ENCODE results near the gene KLHL29. TPM values are rescaled to one million over a fixed set of nuclear protein-coding genes. Genes with fewer than 3 reads are reported as not detected.

Gene KLHL29
- total and polyA plus RNA-seq, 2 experiments from 2014 or later = 1.5 to 6.5 TPM

GRCh38 chr2:23506531-23507266 lies 121.7 kb downstream of the KLHL29 start (continued):
- TF ChIP-seq ZNF462 (CRISPR knock-in tag; IDR thresholded peaks at IDR 0.05) = no peak
- no peak for TF ChIP-seq ZNF331 (CRISPR knock-in tag; IDR thresholded peaks at IDR 0.05; ENCODE audit: low read depth)
- TF ChIP-seq NANOG (IDR thresholded peaks at IDR 0.05; ENCODE audit: borderline replicate concordance) = no peak

DNA sequence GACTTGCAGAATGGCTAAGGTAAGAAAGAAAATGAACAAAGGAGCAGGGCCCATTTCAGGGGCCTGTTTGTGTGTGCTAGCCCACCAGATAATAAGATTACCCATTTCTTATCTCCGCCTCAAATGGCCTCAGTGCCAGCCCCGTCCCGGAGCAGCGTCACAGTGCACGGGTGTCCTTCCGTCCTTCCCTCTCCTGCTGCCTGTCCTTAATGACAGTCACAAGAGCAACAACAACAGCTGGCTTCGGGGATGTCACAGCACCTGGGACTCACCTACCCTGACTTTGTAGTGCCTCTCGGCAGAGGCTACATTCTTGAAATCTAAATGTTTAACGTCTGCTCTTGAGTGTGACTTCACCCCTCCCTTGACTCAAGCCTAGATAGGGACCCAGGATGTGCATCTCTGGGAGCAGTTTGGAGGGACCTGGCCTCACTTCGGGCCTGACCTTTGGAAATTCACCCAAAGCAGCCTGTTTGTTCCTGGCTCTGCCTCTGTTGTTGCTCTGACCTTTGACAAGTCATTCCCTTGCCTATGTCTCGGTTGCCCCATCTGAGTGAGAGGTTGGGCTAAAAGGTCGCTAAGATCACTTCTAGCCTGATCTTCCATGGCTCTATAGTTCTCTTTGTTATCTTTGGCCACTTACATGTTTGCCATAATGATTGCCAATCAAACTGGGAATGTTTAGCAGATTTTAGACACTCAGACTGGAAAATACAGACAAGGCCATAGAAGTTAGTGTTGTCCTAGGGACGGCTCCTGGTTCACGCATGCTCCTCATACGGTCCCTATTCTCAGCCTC lies 122.5 kb downstream of the KLHL29 start:
- peaks cover 10% of the 10 kb centered on the region for H3K4me1 Mint-ChIP-seq
- ATAC-seq = no peak
- Histone ChIP-seq H3K9me2 (ENCODE audit: insufficient read depth) (peaks cover 6% of the 10 kb centered on the region; the same call in 1 of the 2 replicates), H3K4me1 (ENCODE audit: insufficient read depth) (no peaks in the 10 kb centered on the region), H3F3A (replicated peaks; ENCODE audit: low read depth) (no peaks in the 10 kb centered on the region), H2AFZ (no peak overlapping the region), H3K36me3 (ENCODE audit: insufficient read depth) (no peaks in the 10 kb centered on the region), H3K27ac (ENCODE audit: low read depth) (no peak overlapping the region), H4K20me1 (replicated peaks; ENCODE audit: insufficient read depth) (no peaks in the 10 kb centered on the region), H3K4me3 (no peak overlapping the region), H3K4me2 (no peak overlapping the region), H3K79me2 (replicated peaks; ENCODE audit: insufficient read depth) (no peaks in the 10 kb centered on the region), H3K27me3 (ENCODE audit: insufficient read depth) (no peaks in the 10 kb centered on the region)
- H3K27me3 Mint-ChIP-seq (ENCODE audit: insufficient read depth, low read depth, poor library complexity) = peaks cover 5% of the 10 kb centered on the region
- no peaks in the 10 kb centered on the region for H3K36me3 Mint-ChIP-seq (ENCODE audit: low read depth)
- H3K27ac Mint-ChIP-seq = no peak overlapping the region
- no peak for DNase-seq (ENCODE audit: low spot score)
- H3K9me3 Mint-ChIP-seq = no peaks in the 10 kb centered on the region
- no peak overlapping the region for H3K4me3 Mint-ChIP-seq
- no peak for TF ChIP-seq ZNF331 (CRISPR knock-in tag; IDR thresholded peaks at IDR 0.05; ENCODE audit: low read depth)
- no peak for TF ChIP-seq STAT1 (IDR thresholded peaks at IDR 0.05; ENCODE audit: unreplicated experiment)
- TF ChIP-seq POLR2AphosphoS5 (IDR thresholded peaks at IDR 0.05; ENCODE audit: low read depth) = no peak
- TF ChIP-seq CREB1 (CRISPR knock-in tag; IDR thresholded peaks at IDR 0.05; ENCODE audit: low read depth) = no peak
- TF ChIP-seq ZNF114 (CRISPR knock-in tag; IDR thresholded peaks at IDR 0.05) = no peak
- no peak for TF ChIP-seq CTCF (conservative IDR thresholded peaks at IDR 0.05; ENCODE audit: low read depth in 2 of 2)
- TF ChIP-seq EZH2phosphoT487 (IDR thresholded peaks at IDR 0.05; ENCODE audit: unreplicated experiment) = no peak
- TF ChIP-seq NANOG (IDR thresholded peaks at IDR 0.05; ENCODE audit: borderline replicate concordance) = no peak
- no peak for TF ChIP-seq EZH2 (IDR thresholded peaks at IDR 0.05; ENCODE audit: low read depth, unreplicated experiment)
- TF ChIP-seq JUNB (IDR thresholded peaks at IDR 0.05; ENCODE audit: unreplicated experiment) = no peak
- TF ChIP-seq, protein P1, sequence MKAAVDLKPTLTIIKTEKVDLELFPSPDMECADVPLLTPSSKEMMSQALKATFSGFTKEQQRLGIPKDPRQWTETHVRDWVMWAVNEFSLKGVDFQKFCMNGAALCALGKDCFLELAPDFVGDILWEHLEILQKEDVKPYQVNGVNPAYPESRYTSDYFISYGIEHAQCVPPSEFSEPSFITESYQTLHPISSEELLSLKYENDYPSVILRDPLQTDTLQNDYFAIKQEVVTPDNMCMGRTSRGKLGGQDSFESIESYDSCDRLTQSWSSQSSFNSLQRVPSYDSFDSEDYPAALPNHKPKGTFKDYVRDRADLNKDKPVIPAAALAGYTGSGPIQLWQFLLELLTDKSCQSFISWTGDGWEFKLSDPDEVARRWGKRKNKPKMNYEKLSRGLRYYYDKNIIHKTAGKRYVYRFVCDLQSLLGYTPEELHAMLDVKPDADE (IDR thresholded peaks at IDR 0.05) = no peak
